Measurements from ENCODE around the gene VPS41. TPM values are rescaled to one million over a fixed set of nuclear protein-coding genes. Genes with fewer than 3 reads are reported as not detected.

VPS41 gene
- total and polyA plus RNA-seq, 10 of the 15 experiments (the other 5 are each of a cell fraction or from before 2014, with no cell fraction given), result 15.3 to 63.2 (median 47.0) TPM

DNA sequence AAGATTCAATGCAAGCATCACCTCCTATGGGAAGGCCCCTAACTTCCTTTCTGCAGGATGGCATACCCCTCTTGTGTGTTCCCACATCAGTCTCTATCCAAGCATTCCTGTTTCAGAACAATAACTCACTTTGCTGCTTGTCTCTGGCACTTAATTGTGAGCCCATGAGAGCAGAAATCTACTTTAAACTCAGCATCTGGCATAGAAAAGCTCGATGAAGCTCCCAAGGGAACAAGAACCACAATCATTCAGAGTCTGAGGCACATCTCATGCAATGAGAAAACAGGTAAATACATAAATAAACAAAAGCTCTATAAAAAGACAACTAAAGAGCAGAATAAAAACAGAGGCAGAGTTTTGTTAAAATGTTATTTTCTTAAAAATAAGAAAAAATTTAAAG is 66.2 kb downstream of the VPS41 start (continued):
- TF ChIP-seq, protein P1, sequence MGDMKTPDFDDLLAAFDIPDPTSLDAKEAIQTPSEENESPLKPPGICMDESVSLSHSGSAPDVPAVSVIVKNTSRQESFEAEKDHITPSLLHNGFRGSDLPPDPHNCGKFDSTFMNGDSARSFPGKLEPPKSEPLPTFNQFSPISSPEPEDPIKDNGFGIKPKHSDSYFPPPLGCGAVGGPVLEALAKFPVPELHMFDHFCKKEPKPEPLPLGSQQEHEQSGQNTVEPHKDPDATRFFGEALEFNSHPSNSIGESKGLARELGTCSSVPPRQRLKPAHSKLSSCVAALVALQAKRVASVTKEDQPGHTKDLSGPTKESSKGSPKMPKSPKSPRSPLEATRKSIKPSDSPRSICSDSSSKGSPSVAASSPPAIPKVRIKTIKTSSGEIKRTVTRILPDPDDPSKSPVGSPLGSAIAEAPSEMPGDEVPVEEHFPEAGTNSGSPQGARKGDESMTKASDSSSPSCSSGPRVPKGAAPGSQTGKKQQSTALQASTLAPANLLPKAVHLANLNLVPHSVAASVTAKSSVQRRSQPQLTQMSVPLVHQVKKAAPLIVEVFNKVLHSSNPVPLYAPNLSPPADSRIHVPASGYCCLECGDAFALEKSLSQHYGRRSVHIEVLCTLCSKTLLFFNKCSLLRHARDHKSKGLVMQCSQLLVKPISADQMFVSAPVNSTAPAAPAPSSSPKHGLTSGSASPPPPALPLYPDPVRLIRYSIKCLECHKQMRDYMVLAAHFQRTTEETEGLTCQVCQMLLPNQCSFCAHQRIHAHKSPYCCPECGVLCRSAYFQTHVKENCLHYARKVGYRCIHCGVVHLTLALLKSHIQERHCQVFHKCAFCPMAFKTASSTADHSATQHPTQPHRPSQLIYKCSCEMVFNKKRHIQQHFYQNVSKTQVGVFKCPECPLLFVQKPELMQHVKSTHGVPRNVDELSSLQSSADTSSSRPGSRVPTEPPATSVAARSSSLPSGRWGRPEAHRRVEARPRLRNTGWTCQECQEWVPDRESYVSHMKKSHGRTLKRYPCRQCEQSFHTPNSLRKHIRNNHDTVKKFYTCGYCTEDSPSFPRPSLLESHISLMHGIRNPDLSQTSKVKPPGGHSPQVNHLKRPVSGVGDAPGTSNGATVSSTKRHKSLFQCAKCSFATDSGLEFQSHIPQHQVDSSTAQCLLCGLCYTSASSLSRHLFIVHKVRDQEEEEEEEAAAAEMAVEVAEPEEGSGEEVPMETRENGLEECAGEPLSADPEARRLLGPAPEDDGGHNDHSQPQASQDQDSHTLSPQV (IDR thresholded peaks at IDR 0.05), result no peak
- no peak for TF ChIP-seq NR2C1 (IDR thresholded peaks at IDR 0.05)

DNA sequence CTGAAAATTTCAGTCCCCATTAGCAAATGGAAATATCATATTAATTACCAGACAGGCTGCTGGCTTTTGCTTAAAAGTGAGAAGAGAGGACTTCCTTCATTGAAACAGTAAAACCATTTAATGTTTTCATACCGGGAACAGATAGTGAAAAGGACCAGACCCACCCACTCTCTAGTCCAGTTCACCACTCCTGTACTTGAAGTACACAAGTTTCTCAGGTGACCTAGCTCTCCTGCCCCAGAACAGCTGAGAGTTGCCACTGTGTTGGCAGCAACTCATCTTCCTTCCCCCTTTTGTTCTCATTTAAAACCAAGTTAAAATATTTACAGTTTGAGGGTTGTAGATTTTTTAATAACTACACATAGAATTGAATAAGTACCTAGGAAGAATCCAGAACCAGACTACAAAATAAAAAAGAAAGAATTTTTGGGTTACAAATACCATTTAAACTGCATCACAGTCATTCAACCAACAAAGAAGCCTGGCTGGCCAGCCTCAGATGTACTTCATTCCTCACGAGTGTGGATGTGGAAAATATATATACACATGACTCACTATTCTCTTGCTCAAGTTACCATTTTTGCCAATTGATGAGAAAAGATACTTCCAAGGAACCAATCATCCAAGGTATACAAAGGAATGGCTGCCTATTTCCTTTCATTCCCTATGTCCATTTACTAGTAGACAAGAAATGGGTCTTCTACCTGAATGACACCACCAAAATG is 68.1 kb downstream of the VPS41 start:
- H4K20me1 ChIP-seq (ENCODE audit: control insufficient read depth, insufficient read depth), result no peaks in the 10 kb centered on the region; the same call in 1 of the 2 replicates
- no peak overlapping the region for H3K27ac ChIP-seq (ENCODE audit: control insufficient read depth, insufficient read depth)
- ATAC-seq, result peak; percentile 67
- in situ Hi-C loops (cut with MboI) (no loop called here), intact Hi-C loops (cut with micrococcal nuclease; ENCODE audit: unreplicated experiment) (no loop called here)
- CTCF ChIA-PET, result no interaction called here
- H3K79me2 ChIP-seq (ENCODE audit: control insufficient read depth, insufficient read depth, low read length), result no peaks in the 10 kb centered on the region
- DNase-seq (ENCODE audit: low read depth, low spot score), result no peak
- H3K4me3 ChIP-seq, result no peak overlapping the region
- SMC1A ChIA-PET (ENCODE audit: uncharacterized antibody, unreplicated experiment), result interaction anchor here (1.1 kb wide), 1 partner anchor 10 kb away, joined by 3 read pairs; no protein-coding TSS in a partner anchor
- no peak for FAIRE-seq
- no peaks in the 10 kb centered on the region; a peak in 1 of 4 replicates for H3K36me3 ChIP-seq (ENCODE audit: control insufficient read depth in 2 of 2, insufficient read depth in 2 of 2, low read length in 1 of 2)
- POLR2A ChIA-PET, result no interaction called here
- no peaks in the 10 kb centered on the region for H3K27me3 ChIP-seq (replicated peaks in 1 of 2; ENCODE audit: control insufficient read depth in 2 of 2, insufficient read depth in 2 of 2, low read length in 1 of 2)
- peaks cover 3% of the 10 kb centered on the region; the same call in 1 of the 2 replicates for H3K4me1 ChIP-seq (ENCODE audit: control insufficient read depth, insufficient read depth, low read length)
- BruUV-seq (replicated peaks), result no TSS peak
- no peak overlapping the region for H2AFZ ChIP-seq (ENCODE audit: control insufficient read depth, low read depth, low read length)
- RAD21 ChIA-PET (ENCODE audit: unreplicated experiment), result no interaction called here
- WGBS (ENCODE audit: insufficient coverage, insufficient replicate concordance, low lambda C conversion rate, missing lambda C conversion rate), result 67% methylated on average over 2 of the region's 2 CpGs
- H3K9ac ChIP-seq (ENCODE audit: control insufficient read depth, insufficient read depth, low read length), result no peak overlapping the region
- peaks cover 4% of the 10 kb centered on the region; the same call in 1 of the 3 replicates for H3K9me3 ChIP-seq (replicated peaks; ENCODE audit: control insufficient read depth, insufficient read depth, low read length)
- H3K4me2 ChIP-seq (ENCODE audit: control insufficient read depth, insufficient read depth), result no peak overlapping the region
- TF ChIP-seq ESRRA (IDR thresholded peaks at IDR 0.05; ENCODE audit: low read length) (no peak), HDGF (IDR thresholded peaks at IDR 0.05) (no peak), BRCA1 (IDR thresholded peaks at IDR 0.05; ENCODE audit: low read depth, low read length) (no peak), RAD51 (IDR thresholded peaks at IDR 0.05) (no peak), FOXK2 (IDR thresholded peaks at IDR 0.05) (no peak), SMC3 (IDR thresholded peaks at IDR 0.05; ENCODE audit: borderline replicate concordance, low read length) (no peak), POLR2AphosphoS2 (IDR thresholded peaks at IDR 0.05; ENCODE audit: low read depth, low read length) (no peak)
- TF ChIP-seq, protein P2, sequence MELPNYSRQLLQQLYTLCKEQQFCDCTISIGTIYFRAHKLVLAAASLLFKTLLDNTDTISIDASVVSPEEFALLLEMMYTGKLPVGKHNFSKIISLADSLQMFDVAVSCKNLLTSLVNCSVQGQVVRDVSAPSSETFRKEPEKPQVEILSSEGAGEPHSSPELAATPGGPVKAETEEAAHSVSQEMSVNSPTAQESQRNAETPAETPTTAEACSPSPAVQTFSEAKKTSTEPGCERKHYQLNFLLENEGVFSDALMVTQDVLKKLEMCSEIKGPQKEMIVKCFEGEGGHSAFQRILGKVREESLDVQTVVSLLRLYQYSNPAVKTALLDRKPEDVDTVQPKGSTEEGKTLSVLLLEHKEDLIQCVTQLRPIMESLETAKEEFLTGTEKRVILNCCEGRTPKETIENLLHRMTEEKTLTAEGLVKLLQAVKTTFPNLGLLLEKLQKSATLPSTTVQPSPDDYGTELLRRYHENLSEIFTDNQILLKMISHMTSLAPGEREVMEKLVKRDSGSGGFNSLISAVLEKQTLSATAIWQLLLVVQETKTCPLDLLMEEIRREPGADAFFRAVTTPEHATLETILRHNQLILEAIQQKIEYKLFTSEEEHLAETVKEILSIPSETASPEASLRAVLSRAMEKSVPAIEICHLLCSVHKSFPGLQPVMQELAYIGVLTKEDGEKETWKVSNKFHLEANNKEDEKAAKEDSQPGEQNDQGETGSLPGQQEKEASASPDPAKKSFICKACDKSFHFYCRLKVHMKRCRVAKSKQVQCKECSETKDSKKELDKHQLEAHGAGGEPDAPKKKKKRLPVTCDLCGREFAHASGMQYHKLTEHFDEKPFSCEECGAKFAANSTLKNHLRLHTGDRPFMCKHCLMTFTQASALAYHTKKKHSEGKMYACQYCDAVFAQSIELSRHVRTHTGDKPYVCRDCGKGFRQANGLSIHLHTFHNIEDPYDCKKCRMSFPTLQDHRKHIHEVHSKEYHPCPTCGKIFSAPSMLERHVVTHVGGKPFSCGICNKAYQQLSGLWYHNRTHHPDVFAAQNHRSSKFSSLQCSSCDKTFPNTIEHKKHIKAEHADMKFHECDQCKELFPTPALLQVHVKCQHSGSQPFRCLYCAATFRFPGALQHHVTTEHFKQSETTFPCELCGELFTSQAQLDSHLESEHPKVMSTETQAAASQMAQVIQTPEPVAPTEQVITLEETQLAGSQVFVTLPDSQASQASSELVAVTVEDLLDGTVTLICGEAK (IDR thresholded peaks at IDR 0.05; ENCODE audit: borderline replicate concordance), result no peak
- TF ChIP-seq, protein P3, sequence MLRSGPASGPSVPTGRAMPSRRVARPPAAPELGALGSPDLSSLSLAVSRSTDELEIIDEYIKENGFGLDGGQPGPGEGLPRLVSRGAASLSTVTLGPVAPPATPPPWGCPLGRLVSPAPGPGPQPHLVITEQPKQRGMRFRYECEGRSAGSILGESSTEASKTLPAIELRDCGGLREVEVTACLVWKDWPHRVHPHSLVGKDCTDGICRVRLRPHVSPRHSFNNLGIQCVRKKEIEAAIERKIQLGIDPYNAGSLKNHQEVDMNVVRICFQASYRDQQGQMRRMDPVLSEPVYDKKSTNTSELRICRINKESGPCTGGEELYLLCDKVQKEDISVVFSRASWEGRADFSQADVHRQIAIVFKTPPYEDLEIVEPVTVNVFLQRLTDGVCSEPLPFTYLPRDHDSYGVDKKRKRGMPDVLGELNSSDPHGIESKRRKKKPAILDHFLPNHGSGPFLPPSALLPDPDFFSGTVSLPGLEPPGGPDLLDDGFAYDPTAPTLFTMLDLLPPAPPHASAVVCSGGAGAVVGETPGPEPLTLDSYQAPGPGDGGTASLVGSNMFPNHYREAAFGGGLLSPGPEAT (IDR thresholded peaks at IDR 0.05; ENCODE audit: low read depth), result no peak
